Globus pallidus (tissue), 1 donor: ENCODE results near the gene UBE2J1.
"Not testable (repeated sequence)": the region's sequence is repeated elsewhere in the genome, so short reads cannot be mapped to it uniquely, and the experiment has no call there.

Experiments
- DNase-seq: peaks from one replicate; pipeline ENCODE4 v3.0.0-alpha.2; 2015; ENCODE audit warnings: low spot score

The UBE2J1 gene

GRCh38 chr6:89320012-89320559, 32.4 kb downstream of the UBE2J1 start:
- DNase-seq: no peak

- DNase-seq: no peak
These were observed 35.5 kb downstream of the UBE2J1 start for GRCh38 chr6:89317067-89317466.

- DNase-seq: no peak
These were observed 37.2 kb downstream of the UBE2J1 start, which contains the start of gene GABRR2 for GRCh38 chr6:89315249-89315885. Gene GABRR2, minus strand, starts transcription at chr6:89315299. Its CDS starts 134 bp downstream, at chr6:89315165.

GRCh38 chr6:89314692-89315091, 37.8 kb downstream of the UBE2J1 start:
- no peak for DNase-seq

- DNase-seq: no peak
These were observed 39.5 kb downstream of the UBE2J1 start for GRCh38 chr6:89313006-89313405.

- DNase-seq: peak; percentile 66
These were observed 40.5 kb downstream of the UBE2J1 start for GRCh38 chr6:89311853-89312531.

- no peak for DNase-seq
These were observed 41.0 kb downstream of the UBE2J1 start for GRCh38 chr6:89311530-89311852.

- DNase-seq: no peak
These were observed 41.6 kb downstream of the UBE2J1 start for GRCh38 chr6:89310929-89311328.

GRCh38 chr6:89308525-89309395, 43.8 kb downstream of the UBE2J1 start:
- no peak for DNase-seq

- DNase-seq: not testable (repeated sequence)
These were observed 48.0 kb downstream of the UBE2J1 start for GRCh38 chr6:89304517-89304916.

GRCh38 chr6:89302936-89303335, 49.6 kb downstream of the UBE2J1 start:
- no peak for DNase-seq

GRCh38 chr6:89302195-89302770, 50.2 kb downstream of the UBE2J1 start:
- DNase-seq: no peak

- no peak for DNase-seq
These were observed 50.8 kb downstream of the UBE2J1 start for GRCh38 chr6:89301586-89302194.

- no peak for DNase-seq
These were observed 53.1 kb downstream of the UBE2J1 start for GRCh38 chr6:89299466-89299850.

- DNase-seq: no peak
These were observed 53.6 kb downstream of the UBE2J1 start for GRCh38 chr6:89298680-89299465.

GRCh38 chr6:89297695-89298351, 54.7 kb downstream of the UBE2J1 start:
- DNase-seq: no peak

- no peak for DNase-seq
These were observed 56.5 kb downstream of the UBE2J1 start for GRCh38 chr6:89295981-89296380.

- not testable (repeated sequence) for DNase-seq
These were observed 57.4 kb downstream of the UBE2J1 start for GRCh38 chr6:89295116-89295515.

GRCh38 chr6:89291256-89291819, 61.2 kb downstream of the UBE2J1 start:
- no peak for DNase-seq
